HepG2 (cell line): Measurements from ENCODE around the gene IFI35. TPM values are rescaled to one million over a fixed set of nuclear protein-coding genes. Genes with fewer than 3 reads are reported as not detected.

Experiments used
- ATF7-NPFF ChIP-seq: sonication (generic); formaldehyde crosslinking; IDR thresholded peaks from 2 replicates; pipeline ENCODE4 v1.8.1; 2023; ENCODE audit warnings: mild to moderate bottlenecking, low read depth, missing genetic modification reagents, moderate library complexity
- BCLAF1 ChIP-seq: fragments of 450-650 bp; IDR thresholded peaks from 2 replicates; pipeline ENCODE4 v1.6.1; 2017; ENCODE audit warnings: mild to moderate bottlenecking
- BRD4 ChIP-seq: sonication (generic); formaldehyde crosslinking; IDR thresholded peaks from 2 replicates; pipeline ENCODE4 v1.4.0; 2020; ENCODE audit warnings: missing genetic modification reagents
- CHD2 ChIP-seq: IDR thresholded peaks from 2 replicates; pipeline ENCODE4 v1.6.1; 2011; ENCODE audit warnings: low read depth, low read length, improper control_type of control experiment
- GRHL1 ChIP-seq: sonication (generic); formaldehyde crosslinking; conservative IDR thresholded peaks from 2 replicates; pipeline ENCODE4 v1.8.0; 2022; ENCODE audit warnings: missing genetic modification reagents
- HNRNPH1 ChIP-seq: fragments of 200-400 bp; formaldehyde crosslinking; optimal IDR thresholded peaks from 2 replicates; pipeline ENCODE3; 2017; ENCODE audit warnings: mild to moderate bottlenecking, low read depth, low read length
- HOXA5 ChIP-seq: sonication (generic); formaldehyde crosslinking; IDR thresholded peaks from 2 replicates; pipeline ENCODE4 v1.4.0; 2020; ENCODE audit warnings: missing genetic modification reagents
- JUN ChIP-seq: sonication (generic); formaldehyde crosslinking; IDR thresholded peaks from 2 replicates; pipeline ENCODE4 v1.4.0; 2020; ENCODE audit warnings: mild to moderate bottlenecking, missing genetic modification reagents
- SMARCC2 ChIP-seq: fragments of 450-650 bp; IDR thresholded peaks from 2 replicates; pipeline ENCODE4 v1.6.1; 2017; ENCODE audit warnings: antibody characterized with exemption, mild to moderate bottlenecking
- YEATS4 ChIP-seq: sonication (generic); formaldehyde crosslinking; IDR thresholded peaks from 2 replicates; pipeline ENCODE4 v1.4.0; 2020; ENCODE audit warnings: missing genetic modification reagents, borderline replicate concordance
- ZC3H4 ChIP-seq: sonication (generic); formaldehyde crosslinking; IDR thresholded peaks from 2 replicates; pipeline ENCODE4 v1.4.0; 2020; ENCODE audit warnings: missing genetic modification reagents, borderline replicate concordance
- ZFYVE20 ChIP-seq: sonication (generic); formaldehyde crosslinking; IDR thresholded peaks from 2 replicates; pipeline ENCODE4 v1.8.0; 2023; ENCODE audit warnings: low read depth, mild to moderate bottlenecking, moderate library complexity, missing genetic modification reagents, borderline replicate concordance
- ZNF205 ChIP-seq: IDR thresholded peaks from 2 replicates; pipeline ENCODE4 v1.6.1; 2018; ENCODE audit warnings: missing biosample characterization, missing genetic modification reagents
- ZNF33A ChIP-seq: sonication (generic); formaldehyde crosslinking; IDR thresholded peaks from 2 replicates; pipeline ENCODE4 v1.5.1; 2020; ENCODE audit warnings: missing genetic modification reagents, mild to moderate bottlenecking, moderate library complexity, borderline replicate concordance
- ZNF382 ChIP-seq: sonication (generic); formaldehyde crosslinking; IDR thresholded peaks from 2 replicates; pipeline ENCODE4 v1.5.0; 2020; ENCODE audit warnings: missing genetic modification reagents, mild to moderate bottlenecking, borderline replicate concordance
- ZNF772 ChIP-seq: sonication (generic); formaldehyde crosslinking; IDR thresholded peaks from 2 replicates; pipeline ENCODE4 v1.5.0; 2020; ENCODE audit warnings: mild to moderate bottlenecking, missing genetic modification reagents
- ZNF777 ChIP-seq: sonication (generic); formaldehyde crosslinking; IDR thresholded peaks from 2 replicates; pipeline ENCODE4 v1.4.0; 2020; ENCODE audit warnings: missing genetic modification reagents
- ZNF780A ChIP-seq: sonication (generic); formaldehyde crosslinking; IDR thresholded peaks from 2 replicates; pipeline ENCODE4 v1.8.0; 2022; ENCODE audit warnings: mild to moderate bottlenecking, missing genetic modification reagents, moderate library complexity
- ZSCAN5A ChIP-seq: sonication (generic); formaldehyde crosslinking; IDR thresholded peaks from 2 replicates; pipeline ENCODE4 v1.8.0; 2022; ENCODE audit warnings: mild to moderate bottlenecking, missing genetic modification reagents, borderline replicate concordance
- polyA plus RNA-seq, 8 experiments: library from polyadenylated mRNA; depleted of rRNA in 3 of 8; stranded (reverse) in 7 of 8; unstranded in 1 of 8; fragments of >200 nt; fragmentation: Illumina TruSeq in 4 of 8; extraction: Trizol in 4 of 8; gene quantifications; 2 replicates each; pipeline versions ENCODE4 v1.2.1 to v1.2.3, GENCODE V29; 2011 to 2016; ENCODE audit warnings: low read depth in 4 of 8, missing spikeins in 1 of 8, mixed read lengths in 1 of 8; ENCODE audit not compliant: insufficient read depth in 1 of 8
- total RNA-seq, 5 experiments: library from RNA; depleted of rRNA; stranded (reverse); fragments of >200 nt; fragmentation: Illumina TruSeq; extraction: Trizol; gene quantifications; 2 replicates each; pipeline ENCODE4 v1.2.3, GENCODE V29; 2016; ENCODE audit warnings: low read depth in 1 of 5
- TF ChIP-seq, protein P1 (sequence below): sonication (generic); formaldehyde crosslinking; IDR thresholded peaks from 2 replicates; pipeline ENCODE4 v1.8.1; 2023; ENCODE audit warnings: mild to moderate bottlenecking, moderate library complexity, missing genetic modification reagents
- TF ChIP-seq, protein P2 (sequence below): sonication (generic); formaldehyde crosslinking; IDR thresholded peaks from 2 replicates; pipeline ENCODE4 v1.5.0; 2020; ENCODE audit warnings: missing genetic modification reagents

Gene IFI35
- total and polyA plus RNA-seq, 2 of the 13 experiments (the other 11 are each of a cell fraction or from before 2014, with no cell fraction given), result 28.9 to 38.1 TPM

DNA sequence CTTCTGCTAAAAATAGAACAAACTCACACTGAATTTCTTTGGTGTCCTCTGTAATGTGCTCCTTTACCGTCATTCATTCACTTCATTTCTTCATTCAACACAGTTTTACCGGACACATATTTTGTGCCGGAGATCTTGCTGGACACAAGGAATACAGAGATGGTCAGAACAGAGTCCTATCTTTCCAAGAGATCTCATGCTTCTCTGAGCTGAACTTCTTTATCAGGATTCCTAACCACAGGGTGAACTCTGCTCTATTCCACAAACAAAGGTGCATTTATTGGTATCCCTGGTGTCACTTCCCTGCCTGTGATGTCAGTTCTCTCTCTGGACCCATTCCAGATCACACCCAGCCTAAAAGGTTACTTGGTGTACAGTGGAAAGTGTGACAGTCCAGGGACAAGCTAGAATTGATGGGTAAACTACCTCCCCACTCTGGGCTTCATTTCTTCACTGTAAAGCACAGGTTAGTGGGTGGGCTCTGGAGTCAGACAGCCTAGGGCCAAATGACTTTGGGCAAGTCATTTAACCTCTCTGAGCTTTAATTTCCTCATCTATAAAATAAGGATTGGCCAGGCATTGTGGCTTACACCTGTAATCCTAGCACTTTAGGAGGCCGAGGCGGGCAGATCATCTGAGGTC, 4.2 kb downstream of the IFI35 start (continued):
- TF ChIP-seq GRHL1 (CRISPR knock-in tag) (no peak), ZC3H4 (CRISPR knock-in tag) (no peak), ZNF33A (peak; percentile 84; the same call in 1 of the 2 replicates), CHD2 (no peak), JUN (CRISPR knock-in tag) (0 out of 2 replicates have a peak, but pooled peaks have one; percentile 54), BRD4 (CRISPR knock-in tag) (0 out of 2 replicates have a peak, but pooled peaks have one; percentile 11), ZNF382 (CRISPR knock-in tag) (no peak), HOXA5 (no peak; the same call in 1 of the 2 replicates), BCLAF1 (no peak), ZFYVE20 (CRISPR knock-in tag) (no peak), SMARCC2 (no peak), ZSCAN5A (no peak), ZNF772 (CRISPR knock-in tag) (peak; percentile 80; the same call in 1 of the 2 replicates), YEATS4 (peak; percentile 19; the same call in 1 of the 2 replicates), HNRNPH1 (no peak), ZNF205 (no peak; the same call in 1 of the 2 replicates), ATF7-NPFF (CRISPR knock-in tag) (no peak), ZNF780A (CRISPR knock-in tag) (no peak), ZNF777 (CRISPR knock-in tag) (no peak)
- TF ChIP-seq, protein P1, sequence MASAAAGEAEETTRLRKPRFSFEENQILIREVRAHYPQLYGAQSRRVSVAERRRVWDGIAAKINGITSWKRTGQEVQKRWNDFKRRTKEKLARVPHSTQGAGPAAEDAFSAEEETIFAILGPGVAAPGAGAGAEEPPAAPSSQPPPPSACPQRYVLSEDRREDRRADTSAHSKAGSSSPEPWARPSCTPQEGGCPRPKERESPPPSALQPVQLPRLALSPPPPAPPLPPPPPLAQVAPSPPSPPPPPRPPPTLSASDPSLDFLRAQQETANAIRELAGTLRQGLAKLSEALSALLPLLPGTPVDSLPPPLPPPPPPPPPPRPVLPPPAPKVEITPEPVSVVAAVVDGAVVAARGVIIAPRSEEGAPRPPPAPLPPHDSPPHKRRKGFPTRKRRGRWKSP (CRISPR knock-in tag), result no peak
- TF ChIP-seq, protein P2, sequence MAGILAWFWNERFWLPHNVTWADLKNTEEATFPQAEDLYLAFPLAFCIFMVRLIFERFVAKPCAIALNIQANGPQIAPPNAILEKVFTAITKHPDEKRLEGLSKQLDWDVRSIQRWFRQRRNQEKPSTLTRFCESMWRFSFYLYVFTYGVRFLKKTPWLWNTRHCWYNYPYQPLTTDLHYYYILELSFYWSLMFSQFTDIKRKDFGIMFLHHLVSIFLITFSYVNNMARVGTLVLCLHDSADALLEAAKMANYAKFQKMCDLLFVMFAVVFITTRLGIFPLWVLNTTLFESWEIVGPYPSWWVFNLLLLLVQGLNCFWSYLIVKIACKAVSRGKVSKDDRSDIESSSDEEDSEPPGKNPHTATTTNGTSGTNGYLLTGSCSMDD (CRISPR knock-in tag), result no peak
